OCI-LY3 (cell line): ENCODE measurements around the gene SLC9A2.

ENCODE experiments used
- EZH2phosphoT487 ChIP-seq: fragments of 200-600 bp; shearing (Covaris generic); IDR thresholded peaks from 2 replicates; pipeline ENCODE4 v1.6.1; 2018; ENCODE audit warnings: antibody characterized with exemption, mixed run types, low read depth
- TF ChIP-seq, protein P1 (sequence below): fragments of 200-600, 300-600 bp; sonication (generic); IDR thresholded peaks from 2 replicates; pipeline ENCODE4 v1.5.1; 2014; ENCODE audit warnings: antibody characterized with exemption, low read length, low read depth

DNA sequence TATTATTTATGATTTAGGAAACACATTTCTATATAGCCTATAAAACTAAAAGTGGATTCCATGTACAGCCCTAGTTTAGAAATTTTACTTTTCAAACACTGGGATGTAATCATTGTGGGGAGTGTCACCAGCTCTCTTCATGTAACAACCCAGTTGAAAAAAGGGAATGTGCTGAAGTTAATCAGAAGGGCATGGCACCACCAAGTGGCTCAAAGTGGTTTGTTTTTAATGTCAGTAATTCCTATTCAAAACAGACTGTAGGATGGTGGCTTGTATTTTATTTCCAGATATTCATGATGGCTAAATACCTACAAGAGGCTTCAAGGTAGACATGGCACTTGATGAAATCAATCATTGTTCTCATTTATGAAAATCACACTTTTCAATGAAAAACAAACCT lies 84.4 kb downstream of the SLC9A2 start:
- TF ChIP-seq, protein P1, sequence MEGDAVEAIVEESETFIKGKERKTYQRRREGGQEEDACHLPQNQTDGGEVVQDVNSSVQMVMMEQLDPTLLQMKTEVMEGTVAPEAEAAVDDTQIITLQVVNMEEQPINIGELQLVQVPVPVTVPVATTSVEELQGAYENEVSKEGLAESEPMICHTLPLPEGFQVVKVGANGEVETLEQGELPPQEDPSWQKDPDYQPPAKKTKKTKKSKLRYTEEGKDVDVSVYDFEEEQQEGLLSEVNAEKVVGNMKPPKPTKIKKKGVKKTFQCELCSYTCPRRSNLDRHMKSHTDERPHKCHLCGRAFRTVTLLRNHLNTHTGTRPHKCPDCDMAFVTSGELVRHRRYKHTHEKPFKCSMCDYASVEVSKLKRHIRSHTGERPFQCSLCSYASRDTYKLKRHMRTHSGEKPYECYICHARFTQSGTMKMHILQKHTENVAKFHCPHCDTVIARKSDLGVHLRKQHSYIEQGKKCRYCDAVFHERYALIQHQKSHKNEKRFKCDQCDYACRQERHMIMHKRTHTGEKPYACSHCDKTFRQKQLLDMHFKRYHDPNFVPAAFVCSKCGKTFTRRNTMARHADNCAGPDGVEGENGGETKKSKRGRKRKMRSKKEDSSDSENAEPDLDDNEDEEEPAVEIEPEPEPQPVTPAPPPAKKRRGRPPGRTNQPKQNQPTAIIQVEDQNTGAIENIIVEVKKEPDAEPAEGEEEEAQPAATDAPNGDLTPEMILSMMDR: peak; percentile 75
- TF ChIP-seq EZH2phosphoT487: no peak
